Measurements from ENCODE around the gene CHMP2A.
"Not testable (repeated sequence)": the region's sequence is repeated elsewhere in the genome, so short reads cannot be mapped to it uniquely, and the experiment has no call there.

Gene CHMP2A

DNA sequence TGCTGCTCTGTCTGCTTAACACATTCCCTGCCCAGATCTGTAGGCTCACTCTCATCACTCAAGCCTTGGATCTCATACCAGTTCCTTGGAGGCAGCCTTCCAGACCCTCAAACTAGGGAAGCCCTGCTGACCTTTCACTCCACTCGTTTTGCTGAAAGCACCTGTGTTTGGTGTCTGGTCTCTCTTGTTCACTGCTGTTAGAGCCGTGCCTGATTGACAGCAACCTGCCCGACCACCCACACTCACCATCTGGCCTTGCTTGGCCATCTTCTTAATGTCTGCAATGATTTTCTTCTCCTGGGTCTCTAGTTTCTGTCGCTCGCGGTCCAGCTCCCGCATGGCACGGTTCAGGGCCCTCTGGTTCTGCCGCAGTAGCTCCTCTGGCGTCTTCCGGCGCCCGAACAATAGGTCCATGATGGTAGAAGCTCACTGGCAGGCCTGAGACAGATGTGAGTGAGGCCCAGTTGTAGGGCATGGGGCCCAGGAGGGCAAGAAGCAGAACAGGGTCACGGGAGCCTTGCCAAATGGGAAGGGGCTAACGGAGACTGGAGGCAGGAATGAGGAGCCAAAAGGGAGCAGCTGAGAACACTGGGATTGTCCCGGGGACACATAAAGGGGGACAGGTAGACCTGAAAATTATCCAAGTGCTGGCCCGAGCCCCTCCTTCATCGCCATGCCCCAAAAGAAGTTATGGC, 959 bp downstream of the CHMP2A start:
- DNase-seq = no peak

DNA sequence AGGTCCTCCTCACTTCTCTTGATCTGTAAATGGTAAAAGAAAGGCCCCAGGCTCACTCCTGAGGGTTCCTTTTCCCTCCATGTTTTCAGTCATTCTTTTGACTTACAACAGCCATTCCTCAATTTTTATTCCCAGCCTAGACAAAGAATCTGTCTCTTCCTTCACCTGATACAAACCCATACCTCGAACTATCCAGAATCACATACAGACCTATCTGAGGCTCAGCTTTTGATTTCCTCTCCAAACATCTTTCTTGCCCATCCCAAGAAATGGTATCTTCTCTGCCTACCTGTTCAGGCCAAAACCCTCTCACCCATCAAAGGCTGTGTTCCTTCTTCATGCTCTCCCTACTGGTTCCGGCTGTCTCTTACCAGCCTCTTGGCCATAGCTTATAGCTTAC, 2.2 kb downstream of the CHMP2A start:
- DNase-seq = no peak

DNA sequence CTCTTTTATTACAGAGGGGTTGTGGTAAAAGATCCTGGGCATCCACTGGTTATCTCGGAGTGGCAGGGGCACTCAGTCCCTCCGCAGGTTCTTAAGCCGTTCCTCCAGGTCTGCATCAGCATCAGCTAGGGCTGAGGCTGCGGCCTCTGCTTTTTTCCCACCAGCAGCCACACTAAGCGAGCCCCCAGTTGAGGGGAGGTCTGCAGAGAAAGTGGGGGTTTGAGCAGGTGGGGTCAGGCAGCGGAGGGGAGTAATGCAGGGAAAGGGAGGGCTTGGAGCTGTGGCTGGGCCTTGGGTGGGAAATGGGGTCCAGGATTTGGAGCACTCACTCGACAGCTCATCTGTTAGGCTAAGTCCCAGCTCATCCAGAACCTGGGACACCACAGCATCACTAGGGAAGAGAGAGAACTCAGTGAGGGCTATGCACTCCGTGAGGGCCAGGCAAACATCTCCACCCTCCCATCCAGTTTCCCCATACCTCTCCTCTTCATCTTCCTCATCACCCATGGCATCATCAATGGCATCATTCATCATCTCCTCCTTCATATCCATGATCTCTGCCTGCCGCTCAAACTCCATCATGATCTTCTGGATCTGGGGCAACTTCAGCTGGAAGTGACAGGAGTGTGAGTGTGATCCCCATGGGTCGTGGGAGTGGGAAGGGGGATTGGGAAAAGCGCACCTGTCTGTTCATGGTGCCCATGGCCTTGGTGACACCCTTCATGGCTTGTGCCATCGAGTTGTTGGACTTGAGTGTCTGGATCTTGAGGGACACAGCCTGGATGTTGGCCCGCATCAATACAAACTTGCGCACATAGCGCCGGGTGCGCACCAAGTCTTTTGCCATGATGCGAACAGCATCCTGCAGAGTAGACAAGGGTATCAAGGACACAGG, 3.1 kb downstream of the CHMP2A start:
- DNase-seq = no peak

DNA sequence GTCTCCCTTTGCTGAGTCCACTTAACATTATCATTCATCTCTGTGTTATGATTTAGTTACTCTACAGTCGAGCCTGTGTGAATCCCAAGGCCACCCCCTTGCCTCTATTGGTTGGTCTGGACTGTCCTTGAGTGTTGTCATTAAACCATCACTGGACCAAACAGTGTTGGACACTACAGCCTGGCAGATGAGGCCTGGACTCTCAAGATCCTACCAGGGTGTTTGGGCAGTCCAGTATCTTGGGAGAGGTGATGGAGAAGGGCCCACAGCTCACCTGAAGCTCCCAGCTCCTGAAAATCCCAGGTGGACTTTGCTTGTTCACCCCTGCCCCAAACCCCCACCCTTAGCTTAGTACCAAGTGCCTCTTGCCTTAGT, 3.8 kb downstream of the CHMP2A start:
- no peak for DNase-seq

DNA sequence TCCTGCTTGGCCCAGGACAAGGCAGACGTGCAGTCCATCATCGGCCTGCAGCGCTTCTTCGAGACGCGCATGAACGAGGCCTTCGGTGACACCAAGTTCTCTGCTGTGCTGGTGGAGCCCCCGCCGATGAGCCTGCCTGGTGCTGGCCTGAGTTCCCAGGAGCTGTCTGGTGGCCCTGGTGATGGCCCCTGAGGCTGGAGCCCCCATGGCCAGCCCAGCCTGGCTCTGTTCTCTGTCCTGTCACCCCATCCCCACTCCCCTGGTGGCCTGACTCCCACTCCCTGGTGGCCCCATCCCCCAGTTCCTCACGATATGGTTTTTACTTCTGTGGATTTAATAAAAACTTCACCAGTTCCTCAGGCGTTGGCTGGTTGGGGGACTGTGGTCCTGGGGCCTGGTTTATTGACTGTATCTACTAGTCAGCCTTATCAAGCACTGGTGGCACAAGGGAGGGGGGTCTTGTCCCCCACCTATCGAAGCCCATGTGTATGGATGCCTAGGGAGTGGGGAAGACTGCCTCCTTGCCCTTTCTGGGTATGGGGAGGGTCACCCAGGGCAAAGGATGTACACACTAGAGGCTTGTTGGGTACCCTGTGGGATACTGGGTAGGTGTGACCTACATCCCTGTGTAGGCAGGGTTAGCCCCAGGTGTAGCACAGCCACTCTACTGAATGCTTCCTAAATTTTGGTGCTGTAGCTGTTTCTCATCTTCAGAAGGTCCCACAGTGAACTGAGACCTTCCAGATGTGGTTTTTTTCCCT, 4.4 kb downstream of the CHMP2A start:
- DNase-seq = no peak

DNA sequence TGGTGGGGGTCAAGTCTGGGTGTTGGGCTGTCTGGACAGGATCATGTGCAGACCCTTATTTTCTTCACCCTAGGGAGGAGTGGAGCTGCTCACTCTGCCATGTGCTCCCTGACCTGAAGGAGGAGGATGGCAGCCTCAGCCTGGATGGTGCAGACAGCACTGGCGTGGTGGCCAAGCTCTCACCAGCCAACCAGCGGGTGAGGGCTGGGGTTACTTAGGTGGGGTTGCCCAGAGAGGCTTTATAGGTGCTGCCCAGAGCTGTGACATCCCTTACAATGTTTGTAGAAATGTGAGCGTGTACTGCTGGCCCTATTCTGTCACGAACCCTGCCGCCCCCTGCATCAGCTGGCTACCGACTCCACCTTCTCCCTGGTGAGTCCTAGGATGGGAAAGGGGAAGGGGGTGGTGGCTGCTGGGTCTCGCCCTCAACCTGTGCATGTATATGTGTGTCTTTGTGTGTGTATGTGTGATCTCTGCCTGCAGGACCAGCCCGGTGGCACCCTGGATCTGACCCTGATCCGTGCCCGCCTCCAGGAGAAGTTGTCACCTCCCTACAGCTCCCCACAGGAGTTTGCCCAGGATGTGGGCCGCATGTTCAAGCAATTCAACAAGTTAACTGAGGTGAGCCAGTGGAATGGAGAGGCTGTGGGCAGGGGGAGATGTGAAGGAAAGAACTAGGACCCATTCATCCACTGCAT, 5.1 kb downstream of the CHMP2A start:
- no peak for DNase-seq

DNA sequence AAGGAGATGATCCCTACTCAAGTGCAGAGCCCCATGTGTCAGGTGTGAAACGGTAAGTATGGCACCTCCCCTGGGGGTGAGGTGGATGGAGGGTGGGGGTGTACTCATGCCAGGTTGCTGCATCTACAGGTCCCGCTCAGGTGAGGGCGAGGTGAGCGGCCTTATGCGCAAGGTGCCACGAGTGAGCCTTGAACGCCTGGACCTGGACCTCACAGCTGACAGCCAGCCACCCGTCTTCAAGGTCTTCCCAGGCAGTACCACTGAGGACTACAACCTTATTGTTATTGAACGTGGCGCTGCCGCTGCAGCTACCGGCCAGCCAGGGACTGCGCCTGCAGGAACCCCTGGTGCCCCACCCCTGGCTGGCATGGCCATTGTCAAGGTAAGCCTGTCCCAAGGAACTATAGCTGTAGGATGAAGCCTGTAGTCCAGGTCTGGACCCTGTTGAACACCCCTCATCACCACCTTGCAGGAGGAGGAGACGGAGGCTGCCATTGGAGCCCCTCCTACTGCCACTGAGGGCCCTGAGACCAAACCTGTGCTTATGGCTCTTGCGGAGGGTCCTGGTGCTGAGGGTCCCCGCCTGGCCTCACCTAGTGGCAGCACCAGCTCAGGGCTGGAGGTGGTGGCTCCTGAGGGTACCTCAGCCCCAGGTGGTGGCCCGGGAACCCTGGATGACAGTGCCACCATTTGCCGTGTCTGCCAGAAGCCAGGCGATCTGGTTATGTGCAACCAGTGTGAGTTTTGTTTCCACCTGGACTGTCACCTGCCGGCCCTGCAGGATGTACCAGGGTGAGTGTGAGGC, 5.8 kb downstream of the CHMP2A start:
- no peak for DNase-seq

DNA sequence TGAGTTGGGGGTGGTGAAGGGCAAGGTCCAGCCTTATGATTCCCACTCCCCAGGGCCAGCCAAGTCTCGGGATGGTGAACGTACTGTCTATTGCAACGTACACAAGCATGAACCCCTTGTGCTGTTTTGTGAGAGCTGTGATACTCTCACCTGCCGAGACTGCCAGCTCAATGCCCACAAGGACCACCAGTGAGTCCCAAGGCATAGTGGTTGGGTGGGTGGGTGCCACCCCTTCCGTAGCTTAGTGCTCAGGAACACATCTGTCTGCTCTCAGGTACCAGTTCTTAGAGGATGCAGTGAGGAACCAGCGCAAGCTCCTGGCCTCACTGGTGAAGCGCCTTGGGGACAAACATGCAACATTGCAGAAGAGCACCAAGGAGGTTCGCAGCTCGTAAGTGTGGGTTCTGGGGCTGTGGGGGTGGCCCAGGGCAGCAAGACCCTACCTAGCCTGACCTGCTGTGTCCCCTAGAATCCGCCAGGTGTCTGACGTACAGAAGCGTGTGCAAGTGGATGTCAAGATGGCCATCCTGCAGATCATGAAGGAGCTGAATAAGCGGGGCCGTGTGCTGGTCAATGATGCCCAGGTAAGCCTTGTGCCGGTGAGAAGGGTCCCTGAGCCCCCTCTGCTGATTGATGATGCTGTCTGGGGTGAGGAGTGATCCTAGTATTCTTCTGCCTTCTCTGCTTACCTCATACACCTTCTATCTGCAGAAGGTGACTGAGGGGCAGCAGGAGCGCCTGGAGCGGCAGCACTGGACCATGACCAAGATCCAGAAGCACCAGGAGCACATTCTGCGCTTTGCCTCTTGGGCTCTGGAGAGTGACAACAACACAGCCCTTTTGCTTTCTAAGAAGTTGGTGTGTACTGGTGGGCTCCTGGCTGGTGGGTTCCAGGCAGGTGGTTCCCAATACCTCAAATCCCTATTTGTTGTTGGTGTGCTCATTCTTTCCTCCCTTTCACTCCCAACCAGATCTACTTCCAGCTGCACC, 7.3 kb downstream of the CHMP2A start:
- DNase-seq = no peak

DNA sequence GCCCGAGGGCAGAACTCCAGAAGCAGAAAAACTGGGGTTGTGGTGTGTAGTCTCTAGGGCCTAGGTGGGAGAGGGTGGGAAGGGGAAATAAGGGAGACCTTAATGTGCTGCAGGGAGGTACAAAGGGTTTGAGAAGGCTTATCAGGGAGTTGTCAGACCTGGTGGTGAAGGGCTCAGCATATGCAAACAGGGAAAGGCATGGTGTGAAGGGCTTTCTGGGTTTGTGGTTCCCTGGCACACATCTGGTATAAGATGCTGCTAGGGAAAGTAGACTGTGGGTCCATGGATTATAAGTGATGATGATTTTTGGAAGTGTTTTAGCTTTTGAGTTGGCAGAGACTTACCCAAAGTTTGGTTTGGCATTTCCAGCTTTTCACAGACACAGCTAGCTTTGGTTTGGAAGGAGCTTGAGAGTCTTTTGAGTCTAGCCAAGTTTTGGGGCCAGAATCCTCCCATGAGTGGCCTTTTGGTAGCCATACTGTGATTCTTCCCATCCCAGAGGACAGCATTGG, 8.8 kb downstream of the CHMP2A start:
- no peak for DNase-seq

DNA sequence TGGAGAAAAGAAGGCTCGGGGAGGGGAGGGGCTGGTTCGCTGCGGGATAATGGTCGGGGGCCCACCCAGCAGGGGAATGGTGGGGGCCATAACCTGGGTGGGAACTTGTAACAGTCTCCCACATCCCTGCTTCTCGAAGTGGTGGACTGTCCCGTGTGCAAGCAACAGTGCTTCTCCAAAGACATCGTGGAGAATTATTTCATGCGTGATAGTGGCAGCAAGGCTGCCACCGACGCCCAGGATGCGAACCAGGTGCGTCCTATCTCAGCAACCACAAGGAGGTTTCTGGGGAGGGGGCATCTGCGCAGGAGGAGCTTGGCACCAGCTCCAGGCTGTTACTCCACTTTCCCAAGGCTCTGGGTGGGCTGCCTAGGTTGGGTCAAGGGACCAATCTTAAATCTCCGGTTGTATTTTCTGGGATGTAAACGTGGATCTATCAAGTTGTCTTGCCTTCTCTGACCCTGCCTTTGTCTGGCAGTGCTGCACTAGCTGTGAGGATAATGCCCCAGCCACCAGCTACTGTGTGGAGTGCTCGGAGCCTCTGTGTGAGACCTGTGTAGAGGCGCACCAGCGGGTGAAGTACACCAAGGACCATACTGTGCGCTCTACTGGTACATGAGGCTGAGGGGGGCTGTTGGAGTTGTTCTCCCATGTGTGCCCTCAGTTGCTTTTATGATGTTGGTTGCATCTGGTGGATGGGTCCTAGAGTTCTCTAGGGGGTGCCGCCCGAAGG, 9.5 kb downstream of the CHMP2A start:
- no peak for DNase-seq

DNA sequence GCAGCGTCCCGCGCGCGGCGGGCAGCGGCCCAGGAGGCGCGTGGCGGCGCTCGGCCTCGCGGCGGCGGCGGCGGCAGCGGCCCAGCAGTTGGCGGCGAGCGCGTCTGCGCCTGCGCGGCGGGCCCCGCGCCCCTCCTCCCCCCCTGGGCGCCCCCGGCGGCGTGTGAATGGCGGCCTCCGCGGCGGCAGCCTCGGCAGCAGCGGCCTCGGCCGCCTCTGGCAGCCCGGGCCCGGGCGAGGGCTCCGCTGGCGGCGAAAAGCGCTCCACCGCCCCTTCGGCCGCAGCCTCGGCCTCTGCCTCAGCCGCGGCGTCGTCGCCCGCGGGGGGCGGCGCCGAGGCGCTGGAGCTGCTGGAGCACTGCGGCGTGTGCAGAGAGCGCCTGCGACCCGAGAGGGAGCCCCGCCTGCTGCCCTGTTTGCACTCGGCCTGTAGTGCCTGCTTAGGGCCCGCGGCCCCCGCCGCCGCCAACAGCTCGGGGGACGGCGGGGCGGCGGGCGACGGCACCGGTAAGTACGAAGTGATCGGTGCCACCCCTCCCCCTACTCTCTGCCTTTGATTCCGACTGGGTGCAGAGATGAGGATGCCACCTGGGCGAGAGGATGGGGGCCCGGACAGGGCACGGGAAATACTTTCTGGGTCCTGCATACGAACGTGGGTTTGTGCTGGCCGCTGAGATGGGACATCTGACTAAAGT, 10.2 kb downstream of the CHMP2A start:
- DNase-seq = no peak

DNA sequence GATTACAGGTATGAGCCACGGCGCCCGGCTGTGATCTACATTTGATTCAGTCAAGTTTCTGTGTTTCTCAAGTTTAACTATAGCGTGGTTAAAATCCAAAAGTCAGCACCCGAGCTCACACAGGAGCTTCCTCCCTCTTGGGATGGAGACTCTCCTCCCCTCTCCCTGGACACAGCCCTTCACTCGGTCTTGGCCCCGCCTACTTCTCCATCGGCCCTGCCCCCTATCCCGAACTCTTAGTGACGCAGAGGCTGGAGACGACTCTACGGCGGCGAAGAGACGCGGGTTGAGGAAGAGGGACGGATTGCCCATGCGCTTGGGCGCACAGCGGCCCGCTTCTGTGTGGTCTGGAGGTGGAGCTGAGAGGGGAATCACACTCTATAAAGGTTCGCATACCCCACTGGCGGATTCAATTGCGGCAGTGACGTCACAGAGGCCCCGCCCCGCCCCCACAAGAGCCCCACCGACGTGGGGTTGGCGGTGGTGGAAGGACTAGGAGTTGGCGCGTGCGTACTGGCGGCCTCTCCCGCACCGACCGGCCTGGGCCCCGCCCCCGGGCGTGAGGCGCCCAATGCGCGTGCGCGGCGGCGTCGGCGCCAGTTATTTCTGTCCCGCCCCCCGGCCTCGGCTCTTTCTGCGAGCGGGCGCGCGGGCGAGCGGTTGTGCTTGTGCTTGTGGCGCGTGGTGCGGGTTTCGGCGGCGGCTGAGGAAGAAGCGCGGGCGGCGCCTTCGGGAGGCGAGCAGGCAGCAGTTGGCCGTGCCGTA, 10.9 kb downstream of the CHMP2A start, which contains the start of gene TRIM28:
Gene TRIM28, plus strand, starts transcription at position 239 of the 765 bp plus-strand sequence. CDS start 694 bp downstream, outside the sequence.
- DNase-seq = no peak

DNA sequence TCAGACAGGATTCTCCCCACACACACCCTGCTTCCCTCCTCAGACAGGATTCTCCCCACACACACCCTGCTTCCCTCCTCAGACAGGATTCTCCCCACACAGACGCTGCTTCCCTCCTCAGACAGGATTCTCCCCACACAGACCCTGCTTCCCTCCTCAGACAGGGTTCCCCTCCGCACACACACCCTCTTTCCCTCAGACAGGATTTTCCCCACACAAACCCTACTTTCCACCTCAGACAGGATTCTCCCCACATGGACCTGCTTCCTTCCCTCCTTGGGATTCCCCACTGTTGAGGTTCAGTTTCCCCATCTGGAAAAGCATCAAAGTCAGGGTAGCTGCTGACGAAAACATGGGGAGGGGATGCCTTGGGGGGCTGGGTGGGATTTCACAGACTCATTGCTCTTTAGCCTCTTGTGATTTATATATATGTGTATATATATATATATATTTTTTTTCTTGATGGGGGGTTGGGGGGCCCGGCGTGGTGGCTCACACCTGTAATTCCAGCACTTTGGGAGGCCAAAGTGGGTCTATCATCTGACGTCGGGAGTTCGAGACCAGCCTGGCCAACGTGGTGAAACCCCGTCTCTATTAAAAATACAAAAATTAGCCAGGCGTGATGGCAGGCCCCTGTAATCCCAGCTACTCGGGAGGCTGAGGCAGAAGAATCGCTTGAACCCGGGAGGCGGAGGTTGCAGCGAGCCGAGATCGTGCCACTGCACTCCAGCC, 12.1 kb downstream of the CHMP2A start:
- DNase-seq = not testable (repeated sequence)

DNA sequence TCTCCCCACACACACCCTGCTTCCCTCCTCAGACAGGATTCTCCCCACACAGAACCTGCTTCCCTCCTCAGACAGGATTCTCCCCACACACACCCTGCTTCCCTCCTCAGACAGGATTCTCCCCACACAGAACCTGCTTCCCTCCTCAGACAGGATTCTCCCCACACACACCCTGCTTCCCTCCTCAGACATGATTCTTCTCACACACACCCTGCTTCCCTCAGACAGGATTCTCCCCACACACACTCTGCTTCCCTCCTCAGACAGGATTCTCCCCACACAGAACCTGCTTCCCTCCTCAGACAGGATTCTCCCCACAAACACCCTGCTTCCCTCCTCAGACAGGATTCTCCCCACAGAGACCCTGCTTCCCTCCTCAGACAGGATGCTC, 15.7 kb downstream of the CHMP2A start:
- not testable (repeated sequence) for DNase-seq

DNA sequence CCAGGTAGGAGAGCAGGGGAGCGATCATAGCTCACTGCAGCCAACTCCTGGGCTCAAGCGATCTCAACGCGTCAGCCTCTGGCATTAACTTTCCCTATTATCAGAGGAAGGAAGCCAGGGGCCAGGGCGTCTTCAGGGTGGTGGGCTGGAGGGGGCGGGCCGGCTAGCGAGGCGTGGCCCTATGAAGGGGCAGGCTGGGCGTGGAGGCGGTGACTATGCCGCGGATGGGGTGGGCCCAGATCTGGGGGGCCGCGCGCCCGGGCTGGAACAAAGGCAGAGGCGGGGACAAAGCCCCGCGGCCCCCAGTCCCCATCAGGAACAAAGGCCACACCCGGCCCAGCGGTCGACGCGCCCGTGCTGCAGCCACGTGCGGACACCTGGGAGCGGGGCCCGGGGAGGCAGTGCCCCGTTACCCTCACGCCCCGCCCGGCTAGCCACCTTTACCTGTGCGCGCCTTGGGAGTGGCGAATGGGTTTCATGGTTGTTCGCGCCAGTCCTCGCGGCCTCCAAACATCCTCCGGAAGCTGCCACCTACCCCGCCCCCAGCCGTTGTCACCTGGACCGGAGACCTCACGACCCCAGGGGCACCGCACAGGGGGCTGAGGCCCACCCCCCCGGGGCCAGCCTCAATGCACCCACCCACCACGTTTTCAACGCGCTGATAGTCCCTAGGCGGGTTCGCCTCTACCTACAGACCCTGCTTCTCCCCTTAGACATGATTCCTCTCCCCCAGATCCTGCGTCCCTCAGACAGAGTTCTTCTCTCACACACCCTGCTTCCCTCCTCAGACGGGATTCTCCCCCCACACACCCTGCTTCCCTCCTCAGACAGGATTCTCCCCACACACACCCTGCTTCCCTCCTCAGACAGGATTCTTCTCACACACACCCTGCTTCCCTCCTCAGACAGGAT, 16.4 kb downstream of the CHMP2A start:
- no peak for DNase-seq

Data from NCI-H774 (cell line).